HL-60 (cell line): ENCODE results near the gene UBXN11.

Experiments
- DNase-seq, 2 experiments: peaks; one replicate each; pipeline ENCODE4 v3.0.0-alpha.2; 2010 to 2020; ENCODE audit warnings: low read depth in 1 of 2, low spot score in 1 of 2
- H3K27ac ChIP-seq: fragments of 250-450 bp; sonication (Bioruptor Pico); replicated peaks from 2 replicates; pipeline ENCODE4 v1.5.1; 2020; ENCODE audit warnings: mild to moderate bottlenecking, moderate library complexity
- H3K27me3 ChIP-seq: fragments of 250-450 bp; sonication (Bioruptor Pico); 2 replicates; pipeline ENCODE4 v1.5.1; 2021; ENCODE audit warnings: mild to moderate bottlenecking, moderate library complexity; ENCODE audit not compliant: insufficient read depth, poor library complexity, severe bottlenecking
- H3K4me3 ChIP-seq: replicated peaks from 2 replicates; pipeline ENCODE4 v1.5.1; 2011; ENCODE audit warnings: mild to moderate bottlenecking, control low read depth, low read length; ENCODE audit not compliant: insufficient read depth
- GABPA ChIP-seq: IDR thresholded peaks from 2 replicates; pipeline ENCODE4 v1.6.1; 2012; ENCODE audit warnings: low read depth
- POLR2AphosphoS5 ChIP-seq: IDR thresholded peaks from 2 replicates; pipeline ENCODE4 v1.6.1; 2012; ENCODE audit warnings: low read depth
- SPI1 ChIP-seq: IDR thresholded peaks from 2 replicates; pipeline ENCODE4 v1.6.1; 2012; ENCODE audit warnings: low read depth, mild to moderate bottlenecking, borderline replicate concordance
- TF ChIP-seq, protein P1 (sequence below): IDR thresholded peaks from 2 replicates; pipeline ENCODE4 v1.6.1; 2012; ENCODE audit warnings: low read depth; ENCODE audit not compliant: insufficient replicate concordance
- TF ChIP-seq, protein P2 (sequence below): IDR thresholded peaks from one replicate; pipeline ENCODE4 v1.5.1; 2011; ENCODE audit warnings: low read length, control low read depth, inconsistent platforms; ENCODE audit not compliant: insufficient read depth

UBXN11 gene

DNA sequence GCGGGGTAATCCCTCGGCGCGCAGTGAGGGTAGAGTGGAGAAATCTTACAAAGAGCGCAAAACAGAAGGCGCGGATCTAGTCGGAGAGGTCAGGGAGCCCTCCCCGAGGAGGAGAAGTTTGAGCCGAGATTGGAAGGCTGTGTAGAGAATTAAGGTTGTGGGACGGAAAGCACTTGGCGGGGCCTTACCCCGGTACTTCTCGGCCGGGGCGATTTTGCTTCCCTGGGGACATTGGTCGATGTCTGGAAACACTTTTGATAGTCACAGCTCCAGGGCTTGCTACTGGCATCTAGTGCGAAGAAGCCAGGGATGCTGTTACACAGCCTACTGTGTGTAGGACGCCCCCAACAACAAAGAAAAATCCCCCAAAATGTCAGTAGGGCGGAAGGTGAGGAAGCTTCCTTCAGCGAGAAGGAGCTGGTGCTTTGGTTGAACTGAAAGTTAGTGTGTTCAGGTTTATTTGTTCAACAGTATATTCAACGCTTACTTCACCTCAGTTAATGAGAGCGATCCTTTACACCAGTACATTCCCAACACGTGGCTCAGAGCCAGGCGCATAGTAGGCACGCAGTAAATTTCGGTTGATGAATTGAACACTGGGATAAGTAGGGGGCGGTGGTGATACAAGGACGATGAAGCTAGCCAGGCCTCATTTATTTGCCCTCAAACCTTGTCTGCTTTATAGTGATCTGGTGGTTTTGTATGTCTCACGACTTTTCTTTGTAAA, 71.6 kb downstream of the UBXN11 start:
- Histone ChIP-seq H3K27ac (peak overlapping the region; percentile 87), H3K27me3 (no peaks in the 10 kb centered on the region), H3K4me3 (peak overlapping the region; percentile 70)
- TF ChIP-seq, protein P1, sequence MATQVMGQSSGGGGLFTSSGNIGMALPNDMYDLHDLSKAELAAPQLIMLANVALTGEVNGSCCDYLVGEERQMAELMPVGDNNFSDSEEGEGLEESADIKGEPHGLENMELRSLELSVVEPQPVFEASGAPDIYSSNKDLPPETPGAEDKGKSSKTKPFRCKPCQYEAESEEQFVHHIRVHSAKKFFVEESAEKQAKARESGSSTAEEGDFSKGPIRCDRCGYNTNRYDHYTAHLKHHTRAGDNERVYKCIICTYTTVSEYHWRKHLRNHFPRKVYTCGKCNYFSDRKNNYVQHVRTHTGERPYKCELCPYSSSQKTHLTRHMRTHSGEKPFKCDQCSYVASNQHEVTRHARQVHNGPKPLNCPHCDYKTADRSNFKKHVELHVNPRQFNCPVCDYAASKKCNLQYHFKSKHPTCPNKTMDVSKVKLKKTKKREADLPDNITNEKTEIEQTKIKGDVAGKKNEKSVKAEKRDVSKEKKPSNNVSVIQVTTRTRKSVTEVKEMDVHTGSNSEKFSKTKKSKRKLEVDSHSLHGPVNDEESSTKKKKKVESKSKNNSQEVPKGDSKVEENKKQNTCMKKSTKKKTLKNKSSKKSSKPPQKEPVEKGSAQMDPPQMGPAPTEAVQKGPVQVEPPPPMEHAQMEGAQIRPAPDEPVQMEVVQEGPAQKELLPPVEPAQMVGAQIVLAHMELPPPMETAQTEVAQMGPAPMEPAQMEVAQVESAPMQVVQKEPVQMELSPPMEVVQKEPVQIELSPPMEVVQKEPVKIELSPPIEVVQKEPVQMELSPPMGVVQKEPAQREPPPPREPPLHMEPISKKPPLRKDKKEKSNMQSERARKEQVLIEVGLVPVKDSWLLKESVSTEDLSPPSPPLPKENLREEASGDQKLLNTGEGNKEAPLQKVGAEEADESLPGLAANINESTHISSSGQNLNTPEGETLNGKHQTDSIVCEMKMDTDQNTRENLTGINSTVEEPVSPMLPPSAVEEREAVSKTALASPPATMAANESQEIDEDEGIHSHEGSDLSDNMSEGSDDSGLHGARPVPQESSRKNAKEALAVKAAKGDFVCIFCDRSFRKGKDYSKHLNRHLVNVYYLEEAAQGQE, result no peak
- TF ChIP-seq, protein P2, sequence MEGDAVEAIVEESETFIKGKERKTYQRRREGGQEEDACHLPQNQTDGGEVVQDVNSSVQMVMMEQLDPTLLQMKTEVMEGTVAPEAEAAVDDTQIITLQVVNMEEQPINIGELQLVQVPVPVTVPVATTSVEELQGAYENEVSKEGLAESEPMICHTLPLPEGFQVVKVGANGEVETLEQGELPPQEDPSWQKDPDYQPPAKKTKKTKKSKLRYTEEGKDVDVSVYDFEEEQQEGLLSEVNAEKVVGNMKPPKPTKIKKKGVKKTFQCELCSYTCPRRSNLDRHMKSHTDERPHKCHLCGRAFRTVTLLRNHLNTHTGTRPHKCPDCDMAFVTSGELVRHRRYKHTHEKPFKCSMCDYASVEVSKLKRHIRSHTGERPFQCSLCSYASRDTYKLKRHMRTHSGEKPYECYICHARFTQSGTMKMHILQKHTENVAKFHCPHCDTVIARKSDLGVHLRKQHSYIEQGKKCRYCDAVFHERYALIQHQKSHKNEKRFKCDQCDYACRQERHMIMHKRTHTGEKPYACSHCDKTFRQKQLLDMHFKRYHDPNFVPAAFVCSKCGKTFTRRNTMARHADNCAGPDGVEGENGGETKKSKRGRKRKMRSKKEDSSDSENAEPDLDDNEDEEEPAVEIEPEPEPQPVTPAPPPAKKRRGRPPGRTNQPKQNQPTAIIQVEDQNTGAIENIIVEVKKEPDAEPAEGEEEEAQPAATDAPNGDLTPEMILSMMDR, result no peak
- TF ChIP-seq GABPA (no peak), SPI1 (no peak), POLR2AphosphoS5 (no peak)
- peak in 1 of 2 experiments; percentile 41 for DNase-seq

DNA sequence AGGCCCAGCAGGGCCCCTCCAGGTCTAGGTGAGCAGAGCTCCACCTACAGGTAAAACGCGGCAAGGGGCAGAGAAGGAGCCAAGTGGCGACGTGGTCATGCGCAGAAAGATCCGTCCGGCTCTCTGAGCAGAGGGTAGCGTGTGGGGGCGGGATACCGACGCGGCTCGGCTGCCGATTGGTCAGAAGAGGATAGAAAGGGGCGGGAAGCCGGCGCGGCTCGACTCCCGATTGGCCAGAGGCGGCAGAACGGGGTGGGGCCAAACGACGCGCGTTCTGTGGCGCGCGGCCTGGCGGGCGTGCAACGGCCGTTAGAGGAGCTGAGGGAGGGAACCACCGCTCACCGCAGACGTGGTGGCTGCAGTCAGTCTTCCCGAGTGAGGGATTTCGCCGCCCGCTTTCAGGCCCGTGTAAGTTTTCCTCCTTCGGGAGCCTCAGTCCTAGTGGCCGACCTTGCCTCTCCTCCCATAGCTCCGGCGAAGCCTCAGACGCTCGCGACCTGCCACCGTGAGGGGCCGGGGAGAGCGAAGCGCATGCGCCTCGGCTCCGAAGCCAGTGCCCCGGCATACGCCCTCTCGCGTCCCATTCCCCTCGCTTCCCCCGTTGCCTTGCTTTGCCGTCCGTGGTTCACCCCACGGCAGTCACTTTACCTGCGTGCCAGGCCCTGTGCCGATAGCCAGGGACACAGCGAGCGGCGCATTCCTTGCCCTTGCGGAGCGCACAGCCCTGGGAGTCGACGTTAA, 72.4 kb downstream of the UBXN11 start, which contains the start of gene CEP85:
TSS of gene CEP85 (plus strand) at position 298 of the 741 bp plus-strand sequence. CDS start 5,584 bp downstream, outside the sequence.
- TF ChIP-seq GABPA (no peak), SPI1 (no peak), POLR2AphosphoS5 (peak; percentile 82)
- TF ChIP-seq, protein P2, result peak; percentile 92
- TF ChIP-seq, protein P1, result no peak

More for the DNA sequence above, 72.4 kb downstream of the UBXN11 start, which contains the start of gene CEP85:
- Histone ChIP-seq H3K27ac (peak within 1 kb of the TSS; percentile 87), H3K4me3 (peak within 1 kb of the TSS; percentile 70), H3K27me3 (no peaks in the 10 kb centered on the region)
- DNase-seq, result peak; percentile 94 to 98
